HG03064 (cell line): ENCODE measurements around the gene PPDPF.
"Not testable (repeated sequence)": the region's sequence is repeated elsewhere in the genome, so short reads cannot be mapped to it uniquely, and the experiment has no call there.

Experiments used
- ATAC-seq: cut with Tn5 transposase; IDR thresholded peaks from one replicate; pipeline ENCODE4 v1.9.1; 2021; ENCODE audit warnings: low read depth; ENCODE audit not compliant: unreplicated experiment

The PPDPF gene

DNA sequence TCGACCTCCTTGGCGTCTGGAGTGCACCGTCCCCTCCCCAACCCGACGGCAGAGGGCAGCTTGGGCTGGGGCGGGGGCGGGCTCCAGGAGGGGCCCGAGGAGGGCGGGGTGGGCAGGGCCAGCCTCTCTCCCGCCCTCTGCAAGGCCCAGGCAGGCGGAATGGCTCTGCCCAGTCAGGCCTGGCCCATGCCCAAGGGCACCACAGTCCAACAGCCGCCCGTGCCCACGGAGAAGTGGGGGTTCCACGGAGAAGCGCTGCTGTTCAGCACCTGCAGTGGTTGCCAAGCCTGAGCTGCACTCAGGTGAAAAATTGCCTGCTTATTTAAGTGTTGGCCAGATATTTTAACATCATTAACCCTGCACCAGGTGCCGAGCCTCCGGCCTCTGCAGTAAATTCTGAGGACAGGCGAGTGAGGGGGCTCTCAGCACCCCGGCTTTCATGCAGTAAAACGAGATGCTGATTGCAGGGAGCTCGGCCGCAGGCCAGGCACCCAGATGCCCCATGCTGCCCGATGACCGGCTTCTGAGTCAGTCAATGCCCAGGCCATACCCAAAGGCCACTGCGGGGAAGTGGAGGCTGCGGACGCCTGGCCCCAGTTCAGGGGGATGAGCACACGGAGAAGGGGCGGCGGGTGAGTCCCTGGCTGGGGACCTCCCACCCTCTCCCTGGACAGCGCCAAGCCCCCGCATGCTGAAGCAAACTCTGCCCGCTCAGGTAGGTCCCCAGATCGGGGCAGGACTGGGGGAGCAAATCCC, 27.3 kb downstream of the PPDPF start, which contains the start of gene SRMS:
TSS of gene SRMS (minus strand) at position 25 of the 756 bp plus-strand sequence. CDS start 286 bp downstream, outside the sequence.
- ATAC-seq: no peak

DNA sequence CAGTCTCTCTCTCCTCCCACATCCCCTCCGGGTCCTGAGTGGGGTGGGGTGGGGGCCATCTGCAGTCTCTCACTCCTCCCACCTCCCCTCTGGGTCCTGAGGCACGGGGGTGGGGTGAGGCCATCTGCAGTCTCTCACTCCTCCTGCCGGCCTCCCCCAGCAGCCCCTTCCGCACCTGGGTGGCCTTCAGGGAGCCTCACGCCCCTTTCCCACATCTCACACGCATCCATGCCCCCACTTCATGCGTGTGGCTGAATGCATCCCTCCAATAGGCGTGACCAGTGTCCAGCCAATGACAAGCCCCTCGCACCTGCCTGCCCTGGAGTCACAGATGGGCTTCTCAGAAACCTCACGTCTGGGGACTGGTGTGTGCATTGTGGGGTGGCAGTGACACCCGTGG, 28.0 kb downstream of the PPDPF start:
- ATAC-seq: no peak

DNA sequence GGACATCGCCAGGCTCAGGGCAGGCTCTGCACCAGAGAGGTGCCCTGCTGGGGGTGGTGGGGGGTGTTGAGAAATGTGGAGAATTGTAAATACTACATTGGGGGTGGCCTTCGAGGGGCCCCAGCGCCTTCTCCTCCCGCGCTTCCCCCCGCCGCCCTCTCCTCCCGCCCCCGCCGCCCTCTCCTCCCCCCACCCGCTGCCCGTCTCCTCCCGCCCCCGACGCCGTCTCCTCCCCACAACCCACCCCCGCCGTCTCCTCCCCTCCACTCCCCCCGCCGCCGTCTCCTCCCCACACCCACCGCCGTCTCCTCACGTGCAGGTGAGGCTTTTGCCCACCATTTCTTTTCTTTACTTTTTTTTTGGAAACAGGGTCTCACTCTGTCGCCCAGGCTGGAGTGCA, 28.5 kb downstream of the PPDPF start:
- no peak for ATAC-seq

DNA sequence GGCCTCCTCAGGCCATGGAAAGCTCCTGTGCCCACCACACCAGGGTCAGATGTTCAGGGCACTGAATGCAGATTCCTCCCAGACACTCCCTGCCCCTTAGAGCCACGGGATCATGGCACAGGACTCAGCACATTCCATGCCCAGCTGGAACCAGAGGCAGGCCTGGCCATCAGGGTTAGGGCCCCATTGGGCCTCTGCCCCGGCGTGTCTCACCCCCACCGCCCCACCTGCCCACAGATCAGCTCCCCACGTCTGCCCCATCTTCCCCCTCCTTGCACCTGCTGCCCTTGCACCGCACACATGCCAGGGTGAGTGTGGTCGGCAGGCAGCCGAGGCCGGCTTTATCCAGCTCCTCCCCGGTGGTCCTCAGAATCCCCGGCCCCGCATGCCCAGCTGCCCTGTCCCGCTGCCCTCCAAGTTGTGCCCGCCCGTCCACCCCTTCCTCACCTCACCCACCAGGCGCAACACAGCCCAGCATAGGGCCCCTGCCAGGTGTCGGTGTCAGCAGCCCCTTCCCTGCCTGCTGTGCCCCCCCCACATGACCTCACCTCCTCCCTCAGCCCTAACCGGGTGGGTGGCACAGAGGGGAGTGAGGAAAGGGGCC, 29.2 kb downstream of the PPDPF start:
- no peak for ATAC-seq

DNA sequence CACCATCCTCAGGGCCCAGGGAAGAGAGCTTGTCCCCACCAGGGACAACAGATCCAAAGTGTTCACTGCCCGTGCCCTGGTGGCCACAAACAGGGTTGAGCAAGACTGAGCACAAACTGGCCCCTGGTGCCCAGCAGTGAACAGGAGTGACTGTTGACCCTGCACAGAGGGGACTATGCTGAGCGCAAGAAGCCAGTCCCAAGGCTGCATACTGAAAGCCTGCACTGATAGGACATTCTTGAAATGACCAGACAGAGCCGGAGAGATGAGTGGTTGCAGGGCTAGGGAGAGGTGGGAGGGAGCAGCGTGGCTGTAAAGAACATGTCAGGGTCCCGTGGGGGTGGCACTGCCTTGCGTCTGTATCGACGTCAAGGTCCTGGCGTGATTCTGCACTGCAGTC, 30.5 kb downstream of the PPDPF start:
- ATAC-seq: no peak

DNA sequence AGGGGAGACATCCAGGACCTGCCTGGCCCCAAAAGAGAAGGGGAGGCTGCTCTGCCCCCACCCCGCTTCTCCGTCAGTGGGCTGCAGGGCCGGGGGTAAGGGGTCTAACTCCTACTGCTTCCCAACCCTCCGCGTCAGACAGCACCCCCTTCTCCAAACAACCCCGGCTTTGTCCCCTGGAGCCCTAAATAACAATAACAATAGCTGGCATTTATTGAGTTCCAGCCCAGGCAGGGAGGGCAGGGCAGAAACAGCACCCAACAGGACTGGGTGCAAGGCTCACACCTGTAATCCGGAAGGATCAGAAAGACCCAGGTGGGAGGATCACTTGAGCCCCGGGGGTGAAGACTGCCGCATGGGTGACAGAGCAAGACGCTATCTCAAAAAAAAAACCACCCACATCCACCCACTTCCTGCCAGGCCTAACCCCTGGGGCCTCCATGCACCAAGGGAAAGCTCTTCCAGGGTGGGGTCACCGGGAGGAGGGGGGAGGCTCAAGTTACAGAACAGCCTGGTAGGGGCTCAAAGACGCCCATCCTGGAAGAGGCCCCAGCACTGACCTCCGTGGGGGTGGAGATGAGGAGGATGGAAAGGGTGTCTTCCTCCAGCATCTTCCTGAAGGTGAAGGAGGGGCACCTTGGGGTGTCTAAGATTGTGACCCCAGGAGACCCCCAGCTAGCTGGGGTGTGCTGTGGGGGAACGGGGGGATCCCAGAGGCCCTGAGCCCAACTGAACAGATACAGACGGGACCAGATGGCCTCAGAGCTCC, 32.1 kb downstream of the PPDPF start:
- ATAC-seq: no peak

DNA sequence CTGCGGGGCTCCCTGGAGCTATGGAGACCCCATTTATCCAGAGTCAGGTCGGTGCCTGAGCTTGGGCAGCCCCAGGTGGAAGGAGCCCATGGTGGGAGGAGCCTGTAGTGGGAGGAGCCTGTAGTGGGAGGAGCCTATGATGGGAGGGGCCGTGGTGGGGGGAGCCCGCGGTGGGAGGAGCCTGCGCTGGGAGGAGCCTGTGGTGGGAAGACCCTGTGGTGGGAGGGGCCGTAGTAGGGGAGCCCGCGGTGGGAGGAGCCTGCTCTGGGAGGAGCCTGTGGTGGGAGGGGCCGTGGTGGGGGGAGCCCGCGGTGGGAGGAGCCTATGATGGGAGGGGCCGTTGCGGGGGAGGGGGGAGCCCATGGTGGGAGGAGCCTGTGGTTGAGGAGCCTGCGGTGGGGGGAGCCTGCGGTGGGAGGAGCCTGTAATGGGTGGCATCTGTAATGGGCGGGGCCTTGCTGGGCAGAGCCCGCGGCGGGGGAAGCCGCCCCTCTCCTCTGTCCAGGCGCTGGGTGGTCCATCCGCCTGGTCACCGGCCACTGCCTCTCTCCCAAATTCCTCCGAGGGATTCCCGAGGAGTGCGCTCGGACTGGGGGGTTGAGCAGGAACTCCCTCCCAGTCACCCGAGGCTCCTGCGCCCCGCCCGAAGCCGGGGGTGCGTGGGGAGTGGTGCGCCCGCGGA, 32.8 kb downstream of the PPDPF start:
- no peak for ATAC-seq

DNA sequence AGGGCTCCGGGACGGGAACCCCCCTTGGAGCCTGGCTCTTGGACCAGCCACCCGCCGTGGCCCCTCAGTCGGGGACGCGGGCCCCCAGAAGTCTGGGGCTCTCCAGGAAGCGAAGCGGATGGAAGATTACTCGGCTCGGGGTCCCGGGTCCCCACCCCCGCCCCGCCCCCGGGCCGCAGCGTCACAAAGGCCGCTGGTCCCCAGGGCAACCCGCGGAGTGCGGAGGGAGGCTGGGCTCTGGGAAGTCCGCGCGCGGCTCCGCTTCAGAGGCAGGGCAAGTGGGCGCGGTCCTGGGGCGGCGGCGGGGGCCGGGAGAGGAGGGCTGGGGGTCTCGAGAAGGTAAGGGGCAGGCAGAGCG, 33.3 kb downstream of the PPDPF start, which contains the start of gene FNDC11:
TSS of gene FNDC11 (plus strand) at position 227 of the 358 bp plus-strand sequence. CDS start 1,505 bp downstream, outside the sequence.
- ATAC-seq: no peak

DNA sequence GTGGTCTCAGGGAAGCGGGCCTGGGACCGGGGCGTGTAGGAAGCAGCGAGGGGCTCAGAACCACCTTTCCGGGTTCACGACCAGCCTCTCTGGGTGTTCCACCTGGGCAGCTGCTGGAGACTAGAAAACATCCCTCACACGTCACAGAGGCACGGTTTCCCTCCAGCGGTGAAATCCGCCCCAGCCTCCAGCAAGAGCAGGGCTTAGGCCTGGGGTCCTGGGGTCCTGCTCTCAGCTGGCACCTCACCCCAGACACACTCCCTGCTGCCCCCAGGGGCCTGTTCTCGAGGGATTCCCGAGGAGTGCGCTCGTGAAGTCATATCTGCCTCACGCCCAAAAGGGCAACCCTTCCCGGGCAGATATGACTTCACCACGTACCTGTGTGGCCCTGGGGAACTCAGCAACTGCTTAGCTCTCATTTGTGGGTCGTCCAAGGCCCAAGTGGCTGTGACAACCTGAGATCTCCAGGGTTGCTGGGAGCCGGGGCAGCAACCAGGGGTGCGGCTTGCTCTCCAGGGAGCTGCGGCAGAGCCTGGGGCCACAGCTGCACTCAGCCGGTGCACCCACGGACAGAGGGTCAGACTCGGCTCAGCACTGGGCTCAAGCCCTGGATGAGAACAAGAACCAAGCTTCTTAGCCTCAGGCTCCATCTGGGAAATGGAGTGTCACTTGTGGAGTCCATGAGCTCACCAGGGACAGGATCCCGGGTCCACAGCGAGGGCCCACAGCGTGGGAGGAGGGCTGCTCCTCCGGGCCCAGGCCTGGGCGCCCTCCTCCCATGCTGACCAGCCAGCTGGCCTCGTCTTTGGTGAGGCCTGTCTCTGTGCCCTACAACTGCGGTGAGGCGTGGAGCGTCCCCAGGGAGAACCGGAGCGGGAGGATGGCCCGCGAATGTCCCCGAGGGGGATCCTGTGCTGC, 34.1 kb downstream of the PPDPF start:
- no peak for ATAC-seq

DNA sequence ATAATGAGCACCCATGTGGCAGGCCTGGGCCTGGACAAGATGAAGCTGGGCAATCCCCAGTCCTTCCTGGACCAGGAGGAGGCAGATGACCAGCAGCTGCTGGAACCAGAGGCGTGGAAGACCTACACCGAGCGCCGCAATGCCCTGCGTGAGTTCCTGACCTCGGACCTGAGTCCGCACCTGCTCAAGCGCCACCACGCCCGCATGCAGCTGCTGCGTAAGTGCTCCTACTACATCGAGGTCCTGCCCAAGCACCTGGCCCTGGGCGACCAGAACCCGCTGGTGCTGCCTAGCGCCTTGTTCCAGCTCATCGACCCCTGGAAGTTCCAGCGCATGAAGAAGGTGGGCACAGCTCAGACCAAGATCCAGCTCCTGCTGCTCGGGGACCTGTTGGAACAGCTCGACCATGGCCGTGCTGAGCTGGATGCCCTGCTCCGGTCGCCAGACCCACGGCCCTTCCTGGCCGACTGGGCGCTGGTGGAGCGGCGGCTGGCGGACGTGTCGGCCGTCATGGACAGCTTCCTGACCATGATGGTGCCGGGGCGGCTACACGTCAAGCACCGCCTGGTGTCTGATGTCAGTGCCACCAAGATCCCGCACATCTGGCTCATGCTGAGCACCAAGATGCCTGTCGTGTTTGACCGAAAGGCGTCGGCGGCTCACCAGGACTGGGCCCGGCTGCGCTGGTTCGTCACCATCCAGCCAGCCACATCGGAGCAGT, 35.3 kb downstream of the PPDPF start:
- no peak for ATAC-seq

DNA sequence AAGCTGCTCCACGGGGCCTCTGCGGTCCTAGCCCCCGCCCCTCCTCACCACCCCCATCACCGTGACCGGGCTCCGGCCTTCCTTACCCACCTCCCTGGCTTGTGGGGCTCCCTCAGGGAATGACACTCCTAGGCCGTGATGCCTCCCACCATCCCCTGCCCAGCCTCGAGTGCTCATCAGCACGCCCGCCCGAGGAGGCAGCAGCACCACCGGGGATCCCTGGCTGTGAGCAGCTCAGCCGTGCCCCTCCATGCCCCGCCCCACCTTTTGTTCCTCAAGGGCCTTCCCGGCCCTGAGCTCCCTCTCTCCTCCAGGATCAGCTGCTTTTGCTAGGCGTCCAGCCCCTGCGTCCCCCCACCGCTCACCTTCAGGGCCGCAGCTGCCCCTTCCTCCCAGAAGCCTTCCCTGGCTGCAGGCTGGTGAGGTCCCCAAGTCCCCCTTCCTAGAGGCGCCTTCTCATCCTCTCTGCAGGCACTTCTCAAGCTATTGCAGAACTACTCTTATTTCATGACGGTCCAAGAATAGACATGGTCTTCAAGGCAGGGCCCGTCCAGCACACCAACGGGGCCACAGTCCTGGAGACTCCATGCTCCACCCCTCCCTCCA, 36.4 kb downstream of the PPDPF start:
- ATAC-seq: no peak

DNA sequence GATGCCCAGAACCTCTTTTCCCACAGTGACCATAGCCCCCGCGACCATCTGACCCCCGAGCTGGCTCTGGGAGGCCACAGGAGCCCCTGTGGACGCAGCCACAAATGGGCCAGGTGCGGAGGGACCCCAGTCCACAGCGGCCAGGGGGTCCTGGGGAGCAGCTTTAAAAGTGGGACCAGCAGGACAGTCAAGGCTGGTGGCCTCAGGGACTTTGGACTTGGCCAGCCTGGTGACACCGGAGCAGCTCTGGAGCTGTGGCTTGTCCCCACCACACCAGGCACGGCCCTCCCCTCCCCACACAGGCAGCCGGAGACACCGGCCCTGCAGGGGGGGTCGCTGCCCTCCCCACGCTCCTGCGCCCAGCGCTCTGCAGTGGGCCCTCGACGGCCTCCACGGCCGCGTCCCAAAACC, 36.9 kb downstream of the PPDPF start:
- no peak for ATAC-seq

DNA sequence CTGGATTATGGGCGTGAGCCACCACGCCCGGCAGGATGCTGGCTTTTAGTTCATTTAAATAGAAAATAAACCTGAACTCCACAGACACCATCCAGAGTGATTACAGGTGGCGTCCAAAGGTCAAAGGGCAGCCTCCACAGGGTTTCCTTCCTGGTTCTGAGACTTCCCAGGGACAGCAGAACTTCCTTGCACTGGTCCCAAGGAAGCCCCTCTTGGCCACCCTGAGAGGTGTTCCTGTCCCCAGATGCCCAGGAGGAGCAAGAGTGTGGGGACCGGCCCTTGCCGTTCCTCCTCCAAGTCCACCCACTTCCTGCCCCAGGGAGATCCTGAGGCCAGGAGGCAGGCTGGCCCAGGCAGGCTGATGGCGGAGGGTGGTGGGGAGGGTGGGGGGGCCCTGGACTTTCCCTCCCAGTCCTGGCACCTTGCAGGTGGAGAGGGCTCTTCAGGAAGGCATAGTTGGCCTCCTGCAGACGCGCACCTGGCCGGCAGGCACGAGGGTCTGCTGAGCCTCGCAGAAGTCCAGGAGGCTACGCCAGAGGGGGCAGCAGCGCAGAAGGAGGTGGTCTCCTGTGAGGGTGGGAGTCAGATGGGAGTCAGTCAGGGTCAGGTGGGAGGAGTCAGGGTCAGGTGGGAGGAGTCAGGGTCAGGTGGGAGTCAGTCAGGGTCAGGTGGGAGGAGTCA, 38.4 kb downstream of the PPDPF start:
- ATAC-seq: no peak

DNA sequence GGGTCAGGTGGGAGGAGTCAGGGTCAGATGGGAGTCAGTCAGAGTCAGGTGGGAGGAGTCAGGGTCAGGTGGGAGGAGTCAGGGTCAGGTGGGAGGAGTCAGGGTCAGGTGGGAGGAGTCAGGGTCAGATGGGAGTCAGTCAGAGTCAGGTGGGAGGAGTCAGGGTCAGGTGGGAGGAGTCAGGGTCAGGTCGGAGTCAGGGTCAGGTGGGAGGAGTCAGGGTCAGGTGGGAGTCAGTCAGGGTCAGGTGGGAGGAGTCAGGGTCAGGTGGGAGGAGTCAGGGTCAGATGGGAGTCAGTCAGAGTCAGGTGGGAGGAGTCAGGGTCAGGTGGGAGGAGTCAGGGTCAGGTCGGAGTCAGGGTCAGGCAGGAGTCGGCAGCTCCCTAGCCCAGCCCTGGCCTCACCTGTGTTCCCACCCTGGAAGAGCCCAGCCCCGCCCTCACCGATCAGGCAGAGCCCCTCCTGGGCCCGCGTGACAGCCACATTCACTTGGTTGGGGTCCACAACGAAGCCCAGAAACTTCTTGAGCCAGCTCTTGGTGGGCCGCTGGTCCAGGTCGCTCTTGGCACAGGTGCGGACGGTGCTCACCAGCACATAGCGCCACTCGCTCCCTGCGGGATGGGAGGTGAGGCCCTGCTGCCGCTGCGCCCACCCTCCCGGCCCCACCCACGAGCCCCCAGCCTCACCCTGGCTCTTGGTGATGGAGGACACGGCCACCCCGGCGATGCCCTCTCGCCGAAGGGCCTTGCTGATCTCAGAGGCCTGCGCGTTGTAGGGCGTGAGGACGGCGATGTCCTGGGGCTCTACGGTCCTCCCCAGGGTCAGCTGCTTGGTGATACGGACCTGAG, 39.1 kb downstream of the PPDPF start:
- not testable (repeated sequence) for ATAC-seq

DNA sequence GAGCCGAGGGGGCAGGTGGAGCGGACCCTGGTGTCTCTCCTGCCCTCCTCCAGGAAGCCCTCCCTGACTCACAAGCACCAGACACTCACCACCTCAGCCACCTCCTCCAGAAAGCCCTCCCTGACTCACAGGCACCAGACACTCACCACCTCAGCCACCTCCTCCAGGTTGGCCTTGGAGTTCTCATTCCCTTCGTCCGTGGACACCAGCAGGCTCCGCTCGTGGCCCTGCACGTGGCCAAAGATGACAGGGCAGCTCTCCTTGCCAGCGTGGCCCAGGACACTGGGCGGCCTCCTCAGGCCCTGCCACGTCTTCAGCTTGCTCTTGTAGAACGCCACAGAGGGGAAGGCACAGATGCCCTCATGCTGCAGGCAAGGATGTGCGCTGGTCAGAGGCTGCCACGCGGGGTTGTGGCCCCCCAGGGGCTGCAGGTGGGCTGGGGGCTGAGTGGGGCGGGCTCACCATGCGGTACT, 39.8 kb downstream of the PPDPF start:
- no peak for ATAC-seq

DNA sequence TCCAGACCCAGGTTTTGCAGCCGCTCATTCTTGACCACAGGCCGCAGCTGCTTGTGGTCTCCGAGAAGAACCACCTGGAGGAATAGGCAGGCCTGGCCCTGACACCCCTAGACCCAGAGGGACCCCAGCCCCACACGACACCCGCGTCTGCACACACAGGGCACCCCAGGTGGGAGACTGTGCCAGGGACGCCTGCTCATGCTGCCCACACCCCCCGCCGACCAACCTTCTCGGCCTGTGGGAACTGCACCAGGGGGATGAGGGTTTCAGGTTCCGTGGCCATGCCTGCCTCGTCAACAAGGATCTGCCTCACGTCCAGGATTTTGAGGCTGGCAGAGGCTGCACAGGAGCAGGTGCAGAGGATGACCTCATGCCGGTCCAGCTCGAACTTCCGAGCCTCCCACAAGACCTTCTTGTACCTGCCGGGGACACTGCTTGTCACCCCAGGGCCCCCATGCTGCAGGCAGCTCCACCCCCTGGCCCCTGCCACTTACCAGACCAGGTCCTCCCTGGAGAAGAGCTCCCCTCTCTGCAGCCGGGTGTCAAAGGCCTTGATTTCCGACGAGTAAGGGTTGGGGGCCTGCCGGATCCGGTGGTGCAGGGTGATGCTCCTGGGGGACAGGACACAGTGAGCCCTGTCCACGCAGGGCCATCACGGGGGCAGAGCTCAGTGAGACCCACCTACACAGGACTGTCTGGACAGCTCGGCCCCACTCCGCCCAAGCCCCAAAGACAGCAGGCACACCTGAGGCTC, 40.5 kb downstream of the PPDPF start:
- no peak for ATAC-seq
